GM23338 (cell line): ENCODE measurements around the gene AAMDC. TPM values are rescaled to one million over a fixed set of nuclear protein-coding genes. Genes with fewer than 3 reads are reported as not detected.

Experiments used
- ATAC-seq: fragments of 200-7000 bp; cut with Tn5 transposase; 3 replicates; pipeline ENCODE4 v1.9.1; 2020
- DNase-seq: peaks from one replicate; pipeline ENCODE4 v3.0.0-alpha.2; 2015; ENCODE audit warnings: low spot score
- H2AFZ ChIP-seq: fragments of 200-600 bp; sonication (generic); 2 replicates; pipeline ENCODE4 v1.8.0; 2016; ENCODE audit warnings: antibody characterized with exemption, mild to moderate bottlenecking, moderate library complexity
- H3F3A ChIP-seq: fragments of 200-600 bp; sonication (generic); replicated peaks from 2 replicates; pipeline ENCODE4 v1.8.0; 2017; ENCODE audit warnings: antibody characterized with exemption, mixed run types, low read depth
- H3K27ac ChIP-seq: fragments of 200-600 bp; sonication (generic); 2 replicates; pipeline ENCODE4 v1.6.1; 2016; ENCODE audit warnings: low read depth
- H3K27me3 ChIP-seq: fragments of 200-600 bp; sonication (generic); 2 replicates; pipeline ENCODE4 v1.8.0; 2016; ENCODE audit warnings: mild to moderate bottlenecking, mixed run types, moderate library complexity; ENCODE audit not compliant: insufficient read depth
- H3K36me3 ChIP-seq: fragments of 200-600 bp; sonication (generic); 2 replicates; pipeline ENCODE4 v1.8.0; 2016; ENCODE audit warnings: mild to moderate bottlenecking; ENCODE audit not compliant: insufficient read depth
- H3K4me1 ChIP-seq: fragments of 200-600 bp; sonication (generic); 2 replicates; pipeline ENCODE4 v1.8.0; 2016; ENCODE audit warnings: mild to moderate bottlenecking, moderate library complexity; ENCODE audit not compliant: insufficient read depth
- H3K4me2 ChIP-seq: fragments of 200-600 bp; sonication (generic); 2 replicates; pipeline ENCODE4 v1.7.1; 2017; ENCODE audit warnings: mixed run types
- H3K4me3 ChIP-seq: fragments of 200-600 bp; sonication (generic); 2 replicates; pipeline ENCODE4 v1.6.1; 2016; ENCODE audit warnings: mixed run types
- H3K79me2 ChIP-seq: fragments of 200-600 bp; sonication (generic); replicated peaks from 2 replicates; pipeline ENCODE4 v1.8.0; 2017; ENCODE audit warnings: mild to moderate bottlenecking; ENCODE audit not compliant: insufficient read depth
- H3K9me2 ChIP-seq: fragments of 200-600 bp; sonication (generic); 2 replicates; pipeline ENCODE4 v1.8.0; 2017; ENCODE audit not compliant: insufficient read depth
- H4K20me1 ChIP-seq: fragments of 200-600 bp; sonication (generic); replicated peaks from 2 replicates; pipeline ENCODE4 v1.8.0; 2017; ENCODE audit warnings: mild to moderate bottlenecking; ENCODE audit not compliant: insufficient read depth
- H3K27ac Mint-ChIP-seq: 2 replicates; pipeline ENCODE4 v1.8.0; 2020; ENCODE audit warnings: inconsistent platforms, mild to moderate bottlenecking, moderate library complexity, mixed read lengths
- H3K27me3 Mint-ChIP-seq: 3 replicates; pipeline ENCODE4 v1.8.0; 2022; ENCODE audit warnings: low read depth, mild to moderate bottlenecking, moderate library complexity, mixed read lengths, inconsistent platforms; ENCODE audit not compliant: insufficient read depth, poor library complexity
- H3K36me3 Mint-ChIP-seq: 3 replicates; pipeline ENCODE4 v1.8.0; 2021; ENCODE audit warnings: low read depth, mild to moderate bottlenecking, inconsistent platforms, moderate library complexity, mixed read lengths
- H3K4me1 Mint-ChIP-seq: 3 replicates; pipeline ENCODE4 v1.8.0; 2020; ENCODE audit warnings: mild to moderate bottlenecking, inconsistent platforms, mixed read lengths
- H3K4me3 Mint-ChIP-seq: 3 replicates; pipeline ENCODE4 v1.8.0; 2021; ENCODE audit warnings: moderate library complexity, mild to moderate bottlenecking, inconsistent platforms, mixed read lengths
- H3K9me3 Mint-ChIP-seq: 3 replicates; pipeline ENCODE4 v1.8.0; 2020; ENCODE audit warnings: moderate library complexity, mild to moderate bottlenecking, inconsistent platforms, mixed read lengths
- CREB1 ChIP-seq: fragments of 250-450 bp; sonication (Bioruptor Pico); IDR thresholded peaks from 2 replicates; pipeline ENCODE4 v1.5.0; 2020; ENCODE audit warnings: low read depth, mild to moderate bottlenecking, moderate library complexity
- ETS1 ChIP-seq: IDR thresholded peaks from 2 replicates; pipeline ENCODE4 v1.6.1; 2016; ENCODE audit warnings: antibody characterized with exemption
- EZH2 ChIP-seq: fragments of 200-600 bp; sonication (generic); IDR thresholded peaks from one replicate; pipeline ENCODE4 v1.8.0; 2017; ENCODE audit warnings: antibody characterized with exemption, mild to moderate bottlenecking, low read depth; ENCODE audit not compliant: unreplicated experiment
- JUNB ChIP-seq: IDR thresholded peaks from one replicate; pipeline ENCODE4 v1.6.1; 2016; ENCODE audit warnings: antibody characterized with exemption; ENCODE audit not compliant: unreplicated experiment
- POLR2AphosphoS5 ChIP-seq: IDR thresholded peaks from 2 replicates; pipeline ENCODE4 v1.6.1; 2016; ENCODE audit warnings: antibody characterized with exemption, low read depth
- REST ChIP-seq: IDR thresholded peaks from one replicate; pipeline ENCODE4 v1.6.1; 2018; ENCODE audit warnings: antibody characterized with exemption; ENCODE audit not compliant: unreplicated experiment
- STAT1 ChIP-seq: IDR thresholded peaks from one replicate; pipeline ENCODE4 v1.6.1; 2016; ENCODE audit warnings: antibody characterized with exemption; ENCODE audit not compliant: unreplicated experiment
- ZNF331 ChIP-seq: fragments of 250-450 bp; sonication (Bioruptor Pico); IDR thresholded peaks from 2 replicates; pipeline ENCODE4 v1.5.0; 2020; ENCODE audit warnings: low read depth, mild to moderate bottlenecking, moderate library complexity
- polyA plus RNA-seq: library from polyadenylated mRNA; unstranded; fragments of >200 nt; fragmentation: Nextera tagmentation; extraction: Ambion mirVana; gene quantifications from 2 replicates; pipeline ENCODE4 v1.2.1, GENCODE V29; 2016
- total RNA-seq: library from RNA; depleted of rRNA; stranded (reverse); fragments of >200 nt; shearing (Covaris generic); gene quantifications from 2 replicates; pipeline ENCODE4 v1.2.3, GENCODE V29; 2014
- TF ChIP-seq, protein P1 (sequence below): fragments of 250-450 bp; sonication (Bioruptor Pico); IDR thresholded peaks from 2 replicates; pipeline ENCODE4 v1.5.0; 2020; ENCODE audit warnings: mild to moderate bottlenecking, moderate library complexity

The AAMDC gene
- total and polyA plus RNA-seq, 2 experiments from 2014 or later, result 5.3 to 50.2 TPM

- peaks cover 12% of the 10 kb centered on the region for H3K4me1 Mint-ChIP-seq
Observed at GRCh38 chr11:77800449-77800848, 20.5 kb upstream of the AAMDC start.

More at GRCh38 chr11:77800449-77800848, 20.5 kb upstream of the AAMDC start:
- TF ChIP-seq ETS1 (no peak), REST (no peak), STAT1 (no peak), JUNB (no peak), CREB1 (CRISPR knock-in tag) (no peak), EZH2 (no peak), ZNF331 (no peak), POLR2AphosphoS5 (no peak)
- TF ChIP-seq, protein P1, sequence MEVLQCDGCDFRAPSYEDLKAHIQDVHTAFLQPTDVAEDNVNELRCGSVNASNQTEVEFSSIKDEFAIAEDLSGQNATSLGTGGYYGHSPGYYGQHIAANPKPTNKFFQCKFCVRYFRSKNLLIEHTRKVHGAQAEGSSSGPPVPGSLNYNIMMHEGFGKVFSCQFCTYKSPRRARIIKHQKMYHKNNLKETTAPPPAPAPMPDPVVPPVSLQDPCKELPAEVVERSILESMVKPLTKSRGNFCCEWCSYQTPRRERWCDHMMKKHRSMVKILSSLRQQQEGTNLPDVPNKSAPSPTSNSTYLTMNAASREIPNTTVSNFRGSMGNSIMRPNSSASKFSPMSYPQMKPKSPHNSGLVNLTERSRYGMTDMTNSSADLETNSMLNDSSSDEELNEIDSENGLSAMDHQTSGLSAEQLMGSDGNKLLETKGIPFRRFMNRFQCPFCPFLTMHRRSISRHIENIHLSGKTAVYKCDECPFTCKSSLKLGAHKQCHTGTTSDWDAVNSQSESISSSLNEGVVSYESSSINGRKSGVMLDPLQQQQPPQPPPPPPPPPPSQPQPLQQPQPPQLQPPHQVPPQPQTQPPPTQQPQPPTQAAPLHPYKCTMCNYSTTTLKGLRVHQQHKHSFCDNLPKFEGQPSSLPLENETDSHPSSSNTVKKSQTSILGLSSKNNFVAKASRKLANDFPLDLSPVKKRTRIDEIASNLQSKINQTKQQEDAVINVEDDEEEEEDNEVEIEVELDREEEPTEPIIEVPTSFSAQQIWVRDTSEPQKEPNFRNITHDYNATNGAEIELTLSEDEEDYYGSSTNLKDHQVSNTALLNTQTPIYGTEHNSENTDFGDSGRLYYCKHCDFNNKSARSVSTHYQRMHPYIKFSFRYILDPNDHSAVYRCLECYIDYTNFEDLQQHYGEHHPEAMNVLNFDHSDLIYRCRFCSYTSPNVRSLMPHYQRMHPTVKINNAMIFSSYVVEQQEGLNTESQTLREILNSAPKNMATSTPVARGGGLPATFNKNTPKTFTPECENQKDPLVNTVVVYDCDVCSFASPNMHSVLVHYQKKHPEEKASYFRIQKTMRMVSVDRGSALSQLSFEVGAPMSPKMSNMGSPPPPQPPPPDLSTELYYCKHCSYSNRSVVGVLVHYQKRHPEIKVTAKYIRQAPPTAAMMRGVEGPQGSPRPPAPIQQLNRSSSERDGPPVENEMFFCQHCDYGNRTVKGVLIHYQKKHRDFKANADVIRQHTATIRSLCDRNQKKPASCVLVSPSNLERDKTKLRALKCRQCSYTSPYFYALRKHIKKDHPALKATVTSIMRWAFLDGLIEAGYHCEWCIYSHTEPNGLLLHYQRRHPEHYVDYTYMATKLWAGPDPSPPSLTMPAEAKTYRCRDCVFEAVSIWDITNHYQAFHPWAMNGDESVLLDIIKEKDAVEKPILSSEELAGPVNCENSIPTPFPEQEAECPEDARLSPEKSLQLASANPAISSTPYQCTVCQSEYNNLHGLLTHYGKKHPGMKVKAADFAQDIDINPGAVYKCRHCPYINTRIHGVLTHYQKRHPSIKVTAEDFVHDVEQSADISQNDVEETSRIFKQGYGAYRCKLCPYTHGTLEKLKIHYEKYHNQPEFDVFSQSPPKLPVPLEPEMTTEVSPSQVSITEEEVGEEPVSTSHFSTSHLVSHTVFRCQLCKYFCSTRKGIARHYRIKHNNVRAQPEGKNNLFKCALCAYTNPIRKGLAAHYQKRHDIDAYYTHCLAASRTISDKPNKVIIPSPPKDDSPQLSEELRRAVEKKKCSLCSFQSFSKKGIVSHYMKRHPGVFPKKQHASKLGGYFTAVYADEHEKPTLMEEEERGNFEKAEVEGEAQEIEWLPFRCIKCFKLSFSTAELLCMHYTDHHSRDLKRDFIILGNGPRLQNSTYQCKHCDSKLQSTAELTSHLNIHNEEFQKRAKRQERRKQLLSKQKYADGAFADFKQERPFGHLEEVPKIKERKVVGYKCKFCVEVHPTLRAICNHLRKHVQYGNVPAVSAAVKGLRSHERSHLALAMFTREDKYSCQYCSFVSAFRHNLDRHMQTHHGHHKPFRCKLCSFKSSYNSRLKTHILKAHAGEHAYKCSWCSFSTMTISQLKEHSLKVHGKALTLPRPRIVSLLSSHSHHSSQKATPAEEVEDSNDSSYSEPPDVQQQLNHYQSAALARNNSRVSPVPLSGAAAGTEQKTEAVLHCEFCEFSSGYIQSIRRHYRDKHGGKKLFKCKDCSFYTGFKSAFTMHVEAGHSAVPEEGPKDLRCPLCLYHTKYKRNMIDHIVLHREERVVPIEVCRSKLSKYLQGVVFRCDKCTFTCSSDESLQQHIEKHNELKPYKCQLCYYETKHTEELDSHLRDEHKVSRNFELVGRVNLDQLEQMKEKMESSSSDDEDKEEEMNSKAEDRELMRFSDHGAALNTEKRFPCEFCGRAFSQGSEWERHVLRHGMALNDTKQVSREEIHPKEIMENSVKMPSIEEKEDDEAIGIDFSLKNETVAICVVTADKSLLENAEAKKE (CRISPR knock-in tag), result no peak
- no peak overlapping the region for H2AFZ ChIP-seq
- H3K27me3 Mint-ChIP-seq, result no peaks in the 10 kb centered on the region
- 0 out of 2 replicates have a peak, but pooled peaks cover 8% of the 10 kb centered on the region for H3K36me3 ChIP-seq
- H3K4me3 ChIP-seq, result no peak overlapping the region
- no peaks in the 10 kb centered on the region; the same call in 2 of the 3 replicates for H3K9me3 Mint-ChIP-seq
- H3K27me3 ChIP-seq, result no peaks in the 10 kb centered on the region
- H3K79me2 ChIP-seq, result peaks cover 100% of the 10 kb centered on the region
- H3F3A ChIP-seq, result no peaks in the 10 kb centered on the region
- H3K9me2 ChIP-seq, result no peaks in the 10 kb centered on the region
- peaks cover 20% of the 10 kb centered on the region for H3K36me3 Mint-ChIP-seq
- no peak overlapping the region for H3K27ac Mint-ChIP-seq
- no peak overlapping the region for H3K4me3 Mint-ChIP-seq
- no peak for DNase-seq
- H3K4me1 ChIP-seq, result no peaks in the 10 kb centered on the region; the same call in 1 of the 2 replicates
- no peak overlapping the region for H3K4me2 ChIP-seq
- ATAC-seq, result no peak
- H3K27ac ChIP-seq, result 0 out of 2 replicates have a peak overlapping the region, but pooled peaks have one; percentile 6
- peaks cover 86% of the 10 kb centered on the region for H4K20me1 ChIP-seq
